ENCODE results near the gene RBKS.

DNA sequence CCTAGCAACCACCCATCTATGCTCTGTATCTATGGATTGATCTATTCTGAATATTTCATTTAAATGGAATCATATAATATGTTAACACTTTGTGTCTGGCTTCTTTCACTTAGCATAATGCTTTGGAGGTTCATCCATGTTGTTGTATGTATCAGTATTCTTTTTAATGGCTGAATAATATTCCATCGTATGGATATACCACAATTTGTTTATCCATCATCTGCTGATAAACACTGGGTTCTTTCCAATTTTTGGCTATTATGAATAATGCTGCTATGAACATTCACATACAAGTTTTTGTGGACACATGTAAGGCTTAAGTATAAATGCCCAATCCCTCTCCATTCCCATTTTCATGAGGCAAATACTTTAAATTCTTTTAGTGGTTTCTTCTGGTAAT, 65.8 kb downstream of the RBKS start:
- TF ChIP-seq, protein P1, sequence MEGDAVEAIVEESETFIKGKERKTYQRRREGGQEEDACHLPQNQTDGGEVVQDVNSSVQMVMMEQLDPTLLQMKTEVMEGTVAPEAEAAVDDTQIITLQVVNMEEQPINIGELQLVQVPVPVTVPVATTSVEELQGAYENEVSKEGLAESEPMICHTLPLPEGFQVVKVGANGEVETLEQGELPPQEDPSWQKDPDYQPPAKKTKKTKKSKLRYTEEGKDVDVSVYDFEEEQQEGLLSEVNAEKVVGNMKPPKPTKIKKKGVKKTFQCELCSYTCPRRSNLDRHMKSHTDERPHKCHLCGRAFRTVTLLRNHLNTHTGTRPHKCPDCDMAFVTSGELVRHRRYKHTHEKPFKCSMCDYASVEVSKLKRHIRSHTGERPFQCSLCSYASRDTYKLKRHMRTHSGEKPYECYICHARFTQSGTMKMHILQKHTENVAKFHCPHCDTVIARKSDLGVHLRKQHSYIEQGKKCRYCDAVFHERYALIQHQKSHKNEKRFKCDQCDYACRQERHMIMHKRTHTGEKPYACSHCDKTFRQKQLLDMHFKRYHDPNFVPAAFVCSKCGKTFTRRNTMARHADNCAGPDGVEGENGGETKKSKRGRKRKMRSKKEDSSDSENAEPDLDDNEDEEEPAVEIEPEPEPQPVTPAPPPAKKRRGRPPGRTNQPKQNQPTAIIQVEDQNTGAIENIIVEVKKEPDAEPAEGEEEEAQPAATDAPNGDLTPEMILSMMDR (IDR thresholded peaks at IDR 0.05): no peak
- TF ChIP-seq SOX15 (CRISPR knock-in tag; IDR thresholded peaks at IDR 0.05) (no peak), ELF4 (CRISPR knock-in tag; IDR thresholded peaks at IDR 0.05; ENCODE audit: low read depth) (no peak), JUN (CRISPR knock-in tag; IDR thresholded peaks at IDR 0.05) (no peak)
- TF ChIP-seq, protein P2, sequence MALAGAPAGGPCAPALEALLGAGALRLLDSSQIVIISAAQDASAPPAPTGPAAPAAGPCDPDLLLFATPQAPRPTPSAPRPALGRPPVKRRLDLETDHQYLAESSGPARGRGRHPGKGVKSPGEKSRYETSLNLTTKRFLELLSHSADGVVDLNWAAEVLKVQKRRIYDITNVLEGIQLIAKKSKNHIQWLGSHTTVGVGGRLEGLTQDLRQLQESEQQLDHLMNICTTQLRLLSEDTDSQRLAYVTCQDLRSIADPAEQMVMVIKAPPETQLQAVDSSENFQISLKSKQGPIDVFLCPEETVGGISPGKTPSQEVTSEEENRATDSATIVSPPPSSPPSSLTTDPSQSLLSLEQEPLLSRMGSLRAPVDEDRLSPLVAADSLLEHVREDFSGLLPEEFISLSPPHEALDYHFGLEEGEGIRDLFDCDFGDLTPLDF (CRISPR knock-in tag; IDR thresholded peaks at IDR 0.05): no peak
- TF ChIP-seq, protein P3, sequence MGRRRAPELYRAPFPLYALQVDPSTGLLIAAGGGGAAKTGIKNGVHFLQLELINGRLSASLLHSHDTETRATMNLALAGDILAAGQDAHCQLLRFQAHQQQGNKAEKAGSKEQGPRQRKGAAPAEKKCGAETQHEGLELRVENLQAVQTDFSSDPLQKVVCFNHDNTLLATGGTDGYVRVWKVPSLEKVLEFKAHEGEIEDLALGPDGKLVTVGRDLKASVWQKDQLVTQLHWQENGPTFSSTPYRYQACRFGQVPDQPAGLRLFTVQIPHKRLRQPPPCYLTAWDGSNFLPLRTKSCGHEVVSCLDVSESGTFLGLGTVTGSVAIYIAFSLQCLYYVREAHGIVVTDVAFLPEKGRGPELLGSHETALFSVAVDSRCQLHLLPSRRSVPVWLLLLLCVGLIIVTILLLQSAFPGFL (CRISPR knock-in tag; IDR thresholded peaks at IDR 0.05; ENCODE audit: borderline replicate concordance): no peak

All from WTC11 (cell line).